Superior temporal gyrus (tissue), 1 donor: Measurements from ENCODE around the gene TSPAN13.
"Not testable (repeated sequence)": the region's sequence is repeated elsewhere in the genome, so short reads cannot be mapped to it uniquely, and the experiment has no call there.

Experiments
- DNase-seq: peaks from one replicate; pipeline ENCODE4 v3.0.0-alpha.2; 2016; ENCODE audit errors: extremely low spot score

Gene TSPAN13

DNA sequence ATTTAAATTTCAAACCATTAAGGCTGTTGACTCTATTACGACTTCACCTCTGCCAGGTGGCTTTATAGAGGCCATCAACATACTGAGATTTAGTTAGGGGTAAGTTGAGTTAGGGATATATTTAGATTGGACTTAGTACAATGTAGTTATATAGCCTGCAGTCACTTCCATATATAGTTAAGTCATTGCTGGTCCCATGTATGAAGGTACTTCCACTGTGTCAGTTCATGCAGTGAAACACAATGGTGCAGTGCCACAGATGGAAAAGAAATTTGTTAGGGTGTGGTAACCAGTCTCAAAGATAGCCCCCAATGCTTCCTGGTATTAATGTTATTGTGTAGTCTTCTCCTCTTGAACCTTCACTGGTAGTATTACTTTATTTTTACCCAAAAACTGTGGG, 12.6 kb upstream of the TSPAN13 start:
- DNase-seq, result no peak

DNA sequence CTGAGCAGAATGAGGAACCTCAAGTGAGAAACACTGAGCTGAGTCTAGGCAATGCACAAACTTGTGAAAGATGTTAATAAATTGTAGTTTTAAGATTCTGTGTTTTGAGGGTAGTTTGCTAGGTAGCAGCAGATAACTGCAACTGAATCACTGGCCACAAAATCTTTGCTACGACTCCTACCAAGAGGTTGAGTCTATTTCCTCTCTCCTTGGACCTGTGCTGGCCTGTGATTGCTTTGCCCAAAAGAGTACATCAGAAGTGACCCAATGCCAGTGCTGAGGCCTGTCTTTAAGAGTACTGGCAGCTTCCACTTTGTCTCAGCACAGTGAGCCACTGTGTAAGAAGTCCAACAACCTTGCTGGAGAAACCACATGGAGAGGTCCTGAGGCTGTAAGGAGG, 11.9 kb upstream of the TSPAN13 start:
- no peak for DNase-seq

DNA sequence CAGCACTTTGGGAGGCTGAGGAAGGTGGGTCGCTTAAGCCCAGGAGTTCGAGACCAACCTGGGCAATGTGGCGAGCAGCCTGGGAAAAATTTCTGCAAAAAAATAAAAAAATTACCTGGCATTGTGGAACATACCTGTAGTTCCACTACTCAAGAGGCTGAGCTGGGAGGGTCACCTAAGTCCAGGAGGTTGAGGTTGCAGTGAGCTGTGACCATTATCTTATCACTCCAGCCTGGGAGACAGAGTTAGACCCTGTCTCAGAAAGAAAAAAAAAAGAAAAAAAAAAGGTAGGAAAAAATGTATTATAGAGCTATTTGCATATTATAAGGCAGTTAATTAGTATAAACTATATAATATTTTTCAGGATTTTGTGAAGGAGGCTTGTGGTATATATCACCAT, 11.0 kb upstream of the TSPAN13 start:
- no peak for DNase-seq

DNA sequence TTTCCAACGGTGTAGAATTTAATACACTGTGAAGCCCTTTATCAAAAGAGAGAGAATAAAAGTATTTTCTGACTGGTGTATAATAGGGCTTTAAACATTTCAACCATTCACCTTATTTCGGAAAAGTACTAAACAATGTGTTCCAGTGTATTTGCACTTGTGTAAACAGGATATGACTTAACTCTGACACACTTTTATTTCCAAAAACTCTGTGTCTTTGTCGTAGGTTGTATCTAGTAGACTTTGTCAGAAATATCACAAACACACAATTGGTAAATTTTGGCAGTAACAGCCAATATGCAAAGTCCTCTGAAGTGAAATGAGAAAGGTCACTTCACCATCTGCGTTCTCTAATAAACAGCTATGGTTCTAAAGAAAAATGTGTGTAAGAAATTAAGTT, 10.3 kb upstream of the TSPAN13 start:
- DNase-seq, result no peak

DNA sequence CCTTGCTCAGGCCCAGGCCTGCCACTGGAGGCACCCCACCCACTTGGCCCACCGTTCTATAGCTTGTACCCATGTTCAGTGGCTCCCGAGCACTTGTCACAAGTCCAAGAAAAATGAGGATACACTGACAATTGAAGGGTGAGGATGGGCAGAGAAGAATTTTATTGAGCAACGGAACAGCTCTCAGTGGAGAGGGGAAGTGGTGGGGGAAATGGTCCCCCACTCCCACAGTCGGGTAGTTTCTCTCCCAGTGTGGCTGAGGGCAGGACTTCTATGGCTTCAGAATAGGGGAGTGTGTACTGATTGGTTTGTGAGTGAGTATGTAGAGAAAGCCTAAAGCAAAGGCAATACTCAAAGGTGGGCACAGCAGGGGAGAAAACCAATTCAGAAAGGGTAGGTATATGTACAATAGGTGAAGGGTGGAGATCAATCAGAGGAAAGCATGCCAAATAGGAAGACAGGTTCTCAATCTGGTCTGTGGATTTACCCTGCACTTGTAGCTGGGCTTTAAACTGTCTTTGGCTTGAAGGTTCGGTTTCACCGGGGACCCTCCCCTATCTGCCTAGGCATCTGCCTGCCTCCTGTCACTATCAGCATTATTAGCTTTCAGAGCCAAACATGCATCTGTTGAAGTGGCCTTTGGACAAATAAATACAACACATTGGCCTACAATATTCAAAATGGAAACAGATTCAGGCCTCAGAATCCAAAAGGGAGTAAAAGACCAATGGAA, 8.9 kb upstream of the TSPAN13 start:
- no peak for DNase-seq

DNA sequence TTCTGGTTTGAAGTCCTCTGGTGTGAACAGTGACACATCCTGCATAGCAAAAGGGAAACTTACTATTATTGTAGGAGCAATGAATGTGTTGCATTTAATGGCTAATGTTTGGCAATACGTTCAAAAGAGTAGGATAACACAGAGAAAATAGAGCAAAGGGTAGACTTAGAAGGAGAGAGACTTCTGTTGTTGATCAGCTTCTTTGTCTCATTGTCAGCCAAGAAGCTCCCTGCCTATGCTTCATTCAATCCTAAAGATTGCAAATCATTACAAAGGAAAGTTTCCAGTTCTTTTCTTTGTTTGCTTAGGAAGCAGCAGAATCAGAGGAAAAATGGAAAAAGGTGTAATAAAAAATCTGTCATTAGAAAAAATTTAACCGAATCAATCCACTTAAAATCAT, 7.9 kb upstream of the TSPAN13 start:
- DNase-seq, result no peak

DNA sequence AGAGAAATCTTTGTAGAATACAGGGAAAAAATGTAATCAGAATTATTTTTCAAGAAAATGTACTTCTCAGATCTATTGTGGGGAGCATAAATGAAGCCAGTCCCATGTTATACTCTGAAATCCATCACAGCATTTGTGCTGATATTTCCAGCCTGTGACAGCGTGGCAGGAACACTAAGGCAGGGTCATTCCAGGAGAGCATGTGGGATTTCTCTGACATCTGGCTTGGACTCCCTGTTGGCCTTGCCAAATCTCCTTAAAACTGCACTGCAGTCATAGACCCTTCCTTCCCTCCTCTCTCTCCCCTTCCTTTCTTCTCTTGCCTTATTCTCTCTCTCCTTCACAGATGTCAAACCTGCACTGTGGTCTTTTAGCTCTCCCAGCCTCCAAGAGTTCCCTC, 6.5 kb upstream of the TSPAN13 start:
- DNase-seq, result no peak

DNA sequence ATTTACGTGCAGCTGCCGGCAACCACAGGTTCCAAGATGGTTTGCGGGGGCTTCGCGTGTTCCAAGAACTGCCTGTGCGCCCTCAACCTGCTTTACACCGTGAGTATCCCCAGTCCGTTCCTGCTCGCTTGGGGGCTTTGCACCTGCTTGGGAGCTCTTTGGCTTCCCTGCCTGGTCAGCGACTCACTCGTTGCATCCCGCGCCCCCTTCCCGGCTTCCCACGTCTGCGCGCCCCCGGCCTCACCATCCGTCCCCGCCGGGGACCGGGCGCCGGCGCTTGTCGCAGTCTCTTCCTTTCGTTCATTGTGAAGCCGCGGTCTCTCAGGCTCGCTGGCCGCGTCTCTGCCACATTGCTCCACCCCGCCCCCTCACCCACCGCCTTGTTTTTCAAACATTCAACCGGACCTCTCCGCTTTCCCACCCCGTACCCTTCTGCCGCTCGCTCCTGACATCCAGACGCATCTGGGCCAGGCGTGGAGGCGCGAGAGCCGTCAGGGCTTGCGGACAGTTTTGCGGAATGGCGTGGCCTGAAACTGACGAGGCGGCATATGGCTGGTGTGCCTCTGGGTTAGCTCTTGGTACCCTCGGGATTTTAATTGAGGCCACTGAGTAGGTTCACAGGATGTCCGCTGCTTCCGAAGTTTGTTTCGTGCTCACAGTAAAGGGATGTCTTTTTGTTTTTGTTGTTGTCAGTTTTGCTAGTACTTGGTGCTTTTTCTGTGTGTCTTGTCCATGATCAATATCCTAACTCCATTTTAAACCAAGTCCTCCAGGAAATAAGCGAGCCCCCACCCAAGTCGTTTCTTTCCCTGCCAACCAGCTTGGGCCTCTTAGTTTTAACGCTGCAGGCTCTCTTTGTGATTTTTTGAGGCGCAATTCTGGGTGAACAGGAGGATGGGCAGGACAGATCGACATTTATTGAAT, 639 bp downstream of the TSPAN13 start:
- peak; percentile 9 for DNase-seq

DNA sequence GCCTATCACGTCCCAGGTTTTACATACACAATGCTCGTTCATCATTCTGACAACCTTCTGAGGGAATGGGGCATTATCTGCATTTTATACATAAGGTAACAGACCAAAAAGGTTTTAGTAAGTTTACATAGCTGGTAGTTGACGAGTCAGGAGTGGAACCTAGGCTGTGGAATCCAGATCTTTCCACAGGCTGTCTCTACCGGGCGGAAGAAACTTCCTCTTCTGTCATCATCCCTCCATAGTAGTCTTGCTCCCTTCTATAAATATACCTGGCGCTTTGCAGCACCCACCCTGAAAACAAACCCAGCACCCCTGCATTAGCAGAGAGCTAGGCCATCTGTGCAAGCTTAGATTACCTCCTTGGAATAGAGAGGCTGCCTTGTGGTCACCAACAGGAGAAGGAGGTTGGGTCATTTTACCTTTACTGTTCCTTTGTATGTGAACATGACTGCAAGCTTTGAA, 1.3 kb downstream of the TSPAN13 start:
- peak; percentile 45 for DNase-seq

DNA sequence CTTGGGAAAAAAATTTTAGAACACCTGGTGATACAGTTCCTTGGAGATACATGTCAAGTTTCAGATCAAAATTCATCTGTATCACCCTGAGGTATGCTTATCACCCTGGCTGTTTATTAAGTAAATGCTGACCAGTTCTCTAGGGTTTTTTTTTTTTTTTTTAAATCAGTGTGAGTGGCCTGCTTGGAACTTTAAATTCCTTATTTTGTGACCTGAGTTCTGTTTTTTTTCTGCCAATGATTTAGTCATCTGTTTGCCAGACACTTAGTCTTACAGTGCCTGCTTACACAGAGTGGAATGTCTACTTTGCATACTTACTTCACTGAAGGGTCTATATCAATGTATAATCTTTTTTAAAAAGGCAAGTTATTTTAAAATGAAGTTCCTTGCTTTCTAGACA, 1.8 kb downstream of the TSPAN13 start:
- peak; percentile 23 for DNase-seq

DNA sequence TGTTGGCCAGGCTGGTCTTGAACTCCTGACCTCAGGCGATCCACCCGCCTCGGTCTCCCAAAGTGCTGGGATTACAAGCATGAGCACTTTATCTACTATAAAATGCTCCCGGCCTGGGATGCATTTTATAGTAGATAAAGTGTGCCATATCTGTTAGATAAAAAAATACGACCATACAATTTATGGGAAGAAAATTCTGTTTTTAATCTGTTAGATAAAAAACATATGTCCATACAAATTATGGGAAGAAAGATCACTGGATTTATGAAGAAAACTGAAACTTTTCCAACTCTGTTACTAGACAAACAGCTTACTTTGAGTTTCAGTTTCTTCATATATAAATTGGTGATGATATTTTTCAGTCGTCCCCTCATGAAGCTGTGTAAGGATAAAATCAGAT, 4.5 kb downstream of the TSPAN13 start:
- DNase-seq, result no peak

DNA sequence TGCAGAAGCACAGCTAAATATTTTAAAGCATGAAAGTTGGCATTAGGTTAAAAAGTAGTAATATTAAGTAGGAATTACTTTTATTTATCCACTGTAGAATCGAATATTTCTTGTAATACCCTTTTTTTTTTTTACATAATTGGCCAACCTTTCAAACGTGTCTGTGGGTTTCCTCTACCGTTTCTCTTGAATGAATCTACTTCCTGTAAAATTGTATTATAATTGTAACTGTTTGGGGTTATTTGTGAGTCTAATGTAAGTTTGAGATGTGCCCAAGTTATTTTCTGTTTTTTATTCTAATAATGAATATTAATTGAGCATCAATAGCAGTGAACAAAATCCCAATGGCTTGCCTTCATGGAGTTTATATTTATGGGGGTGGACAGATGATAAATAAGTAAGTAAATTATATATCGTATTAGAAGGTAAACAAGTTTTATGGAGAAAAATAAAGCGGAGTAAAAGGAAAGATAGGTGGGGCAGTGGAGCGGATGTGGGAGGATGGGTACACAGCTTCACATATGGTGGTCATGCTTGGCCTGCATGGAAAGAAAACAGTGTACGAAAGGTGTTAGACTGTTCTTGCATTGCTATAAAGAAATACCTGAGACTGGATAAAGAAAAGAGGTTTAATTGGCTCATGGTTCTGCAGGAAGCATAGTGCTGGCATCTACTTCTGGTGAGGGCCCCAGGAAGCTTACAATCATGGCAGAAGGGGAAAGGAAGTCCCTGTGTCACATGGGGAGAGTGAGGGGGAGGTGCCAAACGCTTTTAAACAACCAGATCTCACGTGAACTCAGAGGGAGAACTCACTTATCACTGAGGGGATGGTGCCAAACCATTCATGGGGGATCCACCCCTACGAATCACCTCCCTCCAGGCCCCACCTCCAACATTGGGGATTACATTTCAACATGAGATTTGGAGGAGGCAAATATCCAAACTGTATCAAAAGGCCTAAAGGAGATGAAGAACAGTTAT, 5.4 kb downstream of the TSPAN13 start:
- DNase-seq, result no peak

DNA sequence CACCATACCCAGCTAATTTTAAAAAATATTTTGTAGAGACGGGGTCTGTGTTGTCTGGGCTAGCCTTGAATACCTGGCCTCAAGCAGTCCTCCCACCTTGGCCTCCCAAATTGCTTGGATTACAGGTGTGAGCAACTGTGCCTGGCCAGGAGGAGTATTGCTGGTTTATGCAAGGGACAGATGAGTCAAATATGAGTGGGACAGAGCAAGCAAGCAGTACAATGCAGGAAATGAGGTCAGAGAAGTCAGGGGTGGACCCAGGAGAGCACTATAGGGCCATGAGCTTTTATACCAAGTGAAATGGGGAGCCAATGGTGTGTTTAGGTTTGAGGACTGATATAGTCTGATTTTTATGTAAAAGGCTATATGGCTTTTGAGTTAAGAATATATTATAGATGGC, 6.3 kb downstream of the TSPAN13 start:
- DNase-seq, result no peak

DNA sequence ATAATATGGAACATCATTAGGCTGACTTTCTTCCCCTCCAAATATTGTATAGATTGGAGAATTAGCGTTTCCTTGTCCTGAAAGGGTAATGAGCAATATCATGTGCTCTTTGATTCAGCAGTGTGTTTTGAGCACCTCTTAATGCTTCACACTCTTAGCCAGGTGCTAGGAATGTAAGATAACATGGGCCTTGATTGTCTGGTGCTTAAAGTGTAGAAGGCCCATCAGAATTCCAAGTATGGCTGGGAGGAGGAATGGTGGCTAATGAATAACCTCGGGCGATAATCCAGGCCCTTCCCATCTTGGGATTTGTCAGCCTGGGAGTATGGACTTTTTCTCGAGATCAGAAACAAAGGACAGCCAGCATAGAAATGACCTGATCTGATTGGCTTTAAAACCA, 8.6 kb downstream of the TSPAN13 start:
- DNase-seq, result no peak

DNA sequence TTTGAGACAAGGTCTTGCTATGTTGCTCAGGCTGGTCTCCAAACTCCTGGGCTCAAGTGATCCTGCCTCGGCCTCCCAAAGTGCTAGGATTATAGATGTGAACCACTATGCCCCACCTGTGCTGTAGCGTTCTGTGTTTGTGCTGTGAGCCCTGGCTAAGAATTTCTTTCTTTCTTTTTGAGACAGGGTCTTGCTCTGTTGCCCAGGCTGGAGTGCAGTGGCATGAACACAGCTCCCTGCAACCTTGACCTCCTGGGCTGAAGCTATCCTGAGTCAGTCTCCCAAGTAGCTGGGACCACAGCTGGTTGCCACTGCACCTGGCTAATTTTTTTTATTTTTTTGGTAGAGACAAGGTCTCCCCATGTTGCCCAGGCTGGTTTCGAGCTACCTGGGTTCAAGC, 11.4 kb downstream of the TSPAN13 start:
- DNase-seq, result no peak

DNA sequence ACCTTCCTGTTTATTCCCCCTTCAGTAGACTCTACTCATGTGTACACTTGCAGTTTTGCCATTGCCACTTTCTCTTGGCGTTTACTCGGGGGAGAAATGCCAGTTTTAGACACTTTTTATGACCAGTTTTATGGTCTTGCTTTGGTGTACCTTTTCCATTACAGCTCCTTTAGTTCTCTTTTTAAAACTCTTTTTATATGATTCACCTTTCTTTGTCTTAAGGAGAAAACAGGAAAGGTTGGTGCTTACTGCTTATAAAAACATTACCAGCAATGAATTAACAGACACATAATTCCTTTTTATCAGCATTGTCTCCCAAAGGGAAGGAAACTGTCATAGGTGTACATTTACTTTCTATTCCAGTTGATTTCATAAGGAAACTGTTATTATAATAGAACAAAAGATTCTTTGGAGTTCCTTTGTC, 11.9 kb downstream of the TSPAN13 start:
- DNase-seq, result no peak

DNA sequence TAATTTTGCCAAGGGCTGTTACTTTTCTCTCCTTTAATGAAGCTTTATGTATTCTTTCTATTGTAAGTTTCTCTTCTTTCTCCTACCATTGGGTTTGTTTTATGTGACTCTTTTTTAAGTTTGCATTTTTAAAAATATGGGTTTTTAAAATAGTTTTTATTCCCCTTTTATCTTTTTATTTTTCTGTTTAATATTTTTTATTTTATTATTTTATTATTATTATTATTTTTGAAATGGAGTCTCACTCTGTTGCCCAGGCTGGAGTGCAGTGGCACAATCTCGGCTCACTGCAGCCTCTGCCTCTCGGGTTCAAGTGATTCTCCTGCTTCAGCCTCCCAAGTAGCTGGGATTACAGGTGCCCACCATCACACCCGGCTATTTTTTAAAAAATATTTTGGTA, 16.4 kb downstream of the TSPAN13 start:
- DNase-seq, result not testable (repeated sequence)

DNA sequence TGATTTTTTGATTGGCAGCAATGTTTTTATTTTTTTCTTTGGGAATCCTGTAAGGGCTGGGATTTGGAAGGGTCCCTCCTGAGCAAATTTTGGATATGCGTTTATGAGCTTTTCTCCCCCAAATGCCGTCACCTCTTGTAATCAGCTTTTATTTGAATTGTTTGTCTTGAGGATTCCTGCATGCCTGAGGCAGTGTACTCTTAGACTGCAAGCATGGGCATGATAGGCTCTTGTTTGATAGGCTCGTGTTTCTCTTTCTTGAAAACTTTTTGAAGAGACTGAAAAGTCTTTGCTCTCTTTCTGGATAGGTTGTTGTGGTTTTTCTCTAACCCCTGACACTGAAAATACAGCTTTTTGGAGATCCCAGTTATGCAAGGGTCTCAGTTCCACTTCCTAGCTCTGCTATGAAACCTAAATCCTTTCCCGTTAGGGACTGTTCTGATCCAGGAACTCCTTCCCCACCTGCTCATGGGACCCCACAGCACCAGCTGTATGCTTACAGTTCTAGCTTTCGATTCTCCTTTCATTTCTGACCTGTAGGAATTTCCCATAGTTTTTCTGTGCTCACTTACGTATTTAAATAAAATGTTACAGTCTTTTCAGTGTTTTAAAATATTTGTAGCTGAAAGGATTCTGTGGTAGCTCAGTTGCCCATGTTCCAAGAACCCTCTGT, 17.2 kb downstream of the TSPAN13 start:
- peak; percentile 18 for DNase-seq

DNA sequence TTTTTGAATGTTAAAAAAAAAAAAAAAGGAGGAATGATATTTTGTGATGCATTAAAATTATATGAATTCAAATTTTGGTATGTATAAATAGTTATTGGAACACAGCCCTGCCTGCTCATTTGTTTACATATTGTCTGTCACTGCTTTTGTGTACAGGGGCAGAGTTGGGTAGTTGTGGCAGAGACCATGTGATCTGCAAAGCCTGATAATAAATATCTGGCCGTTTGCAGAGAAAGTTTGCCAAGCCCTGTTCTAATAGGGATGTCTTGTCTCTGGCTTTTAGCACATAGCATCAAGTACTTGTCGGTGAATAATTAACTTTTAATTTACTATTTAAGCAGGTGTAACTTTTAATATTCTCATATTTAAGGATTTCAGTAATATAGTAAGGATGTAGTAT, 19.8 kb downstream of the TSPAN13 start:
- no peak for DNase-seq

DNA sequence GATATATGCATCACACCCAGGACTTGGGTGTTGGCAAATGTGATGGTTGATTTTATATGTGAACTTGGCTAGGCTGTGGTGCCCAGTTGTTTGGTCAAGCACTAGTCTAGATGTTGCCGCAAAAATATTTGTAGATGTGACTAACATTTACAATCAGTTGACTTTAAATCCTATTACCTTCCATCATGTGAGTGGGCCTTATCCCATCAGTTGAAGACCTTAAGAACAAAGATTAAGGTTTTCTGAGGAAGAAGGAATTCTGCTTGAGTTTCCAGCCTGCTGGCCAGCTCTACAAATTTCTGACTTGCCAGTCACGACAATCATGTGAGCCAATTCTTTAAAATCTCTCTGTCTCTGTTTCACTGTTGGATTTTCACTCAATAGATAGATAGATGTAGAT, 20.3 kb downstream of the TSPAN13 start:
- peak; percentile 11 for DNase-seq

DNA sequence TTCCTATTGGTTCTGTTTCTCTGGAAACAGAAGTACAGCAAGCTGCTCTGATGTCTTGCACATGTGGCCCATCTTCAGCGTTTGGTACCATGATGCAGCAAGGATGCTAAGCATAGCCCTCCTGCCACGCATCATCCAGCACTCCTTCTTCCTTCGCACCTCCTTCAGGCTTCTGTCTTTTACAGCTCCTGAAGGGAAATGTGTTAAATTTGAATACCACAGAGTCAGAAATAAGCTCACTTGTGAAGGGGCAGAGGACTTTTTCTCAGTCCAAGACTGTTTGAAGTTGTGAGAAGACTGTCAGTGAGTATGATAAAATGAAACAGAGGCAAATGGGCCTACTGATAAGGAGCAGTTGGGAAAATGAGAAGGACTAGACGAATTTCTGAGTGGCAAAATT, 20.7 kb downstream of the TSPAN13 start:
- DNase-seq, result no peak
